Activated CD8-positive, alpha-beta memory T cell treated with anti-CD3 and anti-CD28 coated beads, Interleukin-2, amount 50 U/mL, for 1 hour (primary cell): ENCODE data around the gene CFAP299.
"Not testable (repeated sequence)": the region's sequence is repeated elsewhere in the genome, so short reads cannot be mapped to it uniquely, and the experiment has no call there.

Source experiments
- DNase-seq: peaks from one replicate; pipeline ENCODE4 v3.0.0-alpha.2; 2020; ENCODE audit errors: extremely low read depth

CFAP299 gene

GRCh38 chr4:80713409-80713808, 377.9 kb downstream of the CFAP299 start:
- no peak for DNase-seq

GRCh38 chr4:80717204-80717603, 381.7 kb downstream of the CFAP299 start:
- no peak for DNase-seq

DNA sequence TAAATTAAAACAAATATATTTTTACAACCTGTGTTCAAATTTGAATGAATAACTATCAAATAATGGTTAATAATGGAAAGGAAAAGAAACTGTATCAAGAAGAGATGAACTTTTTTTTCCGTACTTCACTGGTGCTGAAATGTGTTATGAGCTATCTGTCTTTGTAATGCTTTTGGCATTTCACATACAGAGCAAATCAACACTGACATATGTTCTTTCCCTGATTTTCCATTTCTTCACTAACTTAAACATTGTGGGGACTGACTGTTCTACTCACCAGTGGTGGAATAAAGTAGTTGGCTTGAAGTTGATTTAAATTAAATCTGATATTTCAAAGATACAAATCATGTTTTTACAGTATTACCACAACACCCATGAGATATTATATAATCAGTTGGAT, 390.9 kb downstream of the CFAP299 start:
- no peak for DNase-seq

GRCh38 chr4:80730158-80730557, 394.6 kb downstream of the CFAP299 start:
- no peak for DNase-seq

- no peak for DNase-seq
Measured at GRCh38 chr4:80731436-80731835, 395.9 kb downstream of the CFAP299 start.

DNA sequence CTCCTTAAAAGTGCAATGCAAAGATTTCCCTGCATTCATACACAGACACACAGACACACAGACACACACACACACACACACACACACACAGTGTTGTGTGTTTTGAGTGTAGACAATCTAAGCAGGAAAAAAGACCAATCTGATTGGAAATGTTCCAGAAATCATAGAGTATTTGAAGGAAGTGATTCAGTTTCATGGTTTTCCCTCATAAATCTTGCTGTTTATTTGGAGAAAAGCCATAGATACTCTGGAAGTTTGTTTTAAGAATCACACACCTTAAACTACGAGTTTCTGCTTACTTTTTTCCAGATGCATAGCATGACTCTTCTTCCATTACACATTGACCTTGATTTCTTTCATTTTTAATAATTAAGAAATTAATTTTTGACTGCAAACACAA, 396.5 kb downstream of the CFAP299 start:
- no peak for DNase-seq

- DNase-seq, result no peak
Measured at GRCh38 chr4:80740375-80740774, 404.8 kb downstream of the CFAP299 start.

GRCh38 chr4:80749558-80749957, 414.0 kb downstream of the CFAP299 start:
- not testable (repeated sequence) for DNase-seq

- no peak for DNase-seq
Measured at GRCh38 chr4:80751200-80751599, 415.7 kb downstream of the CFAP299 start.

DNA sequence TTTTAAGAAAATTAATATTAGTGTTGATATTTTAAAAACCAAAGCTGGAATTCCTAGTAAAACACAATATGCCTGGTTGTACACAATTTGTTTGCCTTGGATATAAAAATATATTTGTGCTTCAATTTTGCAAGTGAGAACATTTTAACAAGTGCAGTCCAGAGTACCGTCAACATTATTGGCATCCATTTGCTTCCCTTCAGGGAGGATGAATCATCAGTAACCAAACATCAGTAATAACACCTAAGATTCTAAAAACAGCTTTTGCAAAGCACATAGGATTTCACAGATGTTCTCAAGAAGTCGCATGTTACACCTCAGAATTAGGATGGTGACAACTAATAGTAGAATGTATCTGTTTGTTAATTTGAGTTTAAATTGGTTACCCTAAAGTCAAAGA, 432.4 kb downstream of the CFAP299 start:
- no peak for DNase-seq

- no peak for DNase-seq
Measured at GRCh38 chr4:80776168-80776567, 440.6 kb downstream of the CFAP299 start.

GRCh38 chr4:80781431-80781830, 445.9 kb downstream of the CFAP299 start:
- DNase-seq, result no peak

- no peak for DNase-seq
Measured at GRCh38 chr4:80787306-80787705, 451.8 kb downstream of the CFAP299 start.

GRCh38 chr4:80788798-80789197, 453.3 kb downstream of the CFAP299 start:
- no peak for DNase-seq

DNA sequence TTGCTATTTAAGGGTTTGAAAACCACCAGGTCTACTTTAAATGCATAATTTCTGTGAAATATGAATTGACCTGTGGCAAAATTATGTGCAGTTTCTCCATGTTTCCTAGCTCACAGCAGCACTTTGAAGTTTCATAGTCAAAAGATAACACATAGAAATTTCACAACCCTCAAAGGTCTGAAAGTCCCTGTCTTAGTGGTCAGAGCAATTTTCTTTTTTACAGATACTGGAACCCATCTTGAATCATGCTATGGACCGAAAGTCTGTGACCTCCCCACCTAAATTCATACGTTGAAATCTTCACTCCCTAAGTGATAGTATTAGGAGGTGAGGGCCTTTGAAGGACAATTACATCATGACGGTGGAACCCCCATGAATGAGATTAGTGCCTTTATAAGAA, 454.6 kb downstream of the CFAP299 start:
- DNase-seq, result no peak

DNA sequence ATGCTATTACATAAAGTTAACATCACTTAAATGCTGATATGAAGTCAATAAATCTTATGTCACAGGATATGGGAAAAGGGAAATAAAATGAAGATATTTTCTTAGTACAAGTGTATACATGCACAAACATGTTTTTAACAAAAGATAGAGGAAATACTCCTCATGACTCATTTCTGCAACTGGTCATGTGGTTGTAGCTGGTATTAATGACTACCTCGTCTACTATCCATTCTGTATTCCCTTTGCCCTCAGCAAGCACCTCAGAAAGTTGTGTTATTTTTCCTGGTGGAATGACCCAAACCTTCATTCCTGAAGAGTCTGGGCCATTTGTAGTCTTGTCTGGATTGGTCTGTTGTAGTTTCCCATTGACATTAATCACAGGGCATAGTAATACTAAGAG, 458.1 kb downstream of the CFAP299 start:
- DNase-seq, result not testable (repeated sequence)

GRCh38 chr4:80798082-80798481, 462.6 kb downstream of the CFAP299 start:
- no peak for DNase-seq

GRCh38 chr4:80800719-80801118, 465.2 kb downstream of the CFAP299 start:
- DNase-seq, result not testable (repeated sequence)

DNA sequence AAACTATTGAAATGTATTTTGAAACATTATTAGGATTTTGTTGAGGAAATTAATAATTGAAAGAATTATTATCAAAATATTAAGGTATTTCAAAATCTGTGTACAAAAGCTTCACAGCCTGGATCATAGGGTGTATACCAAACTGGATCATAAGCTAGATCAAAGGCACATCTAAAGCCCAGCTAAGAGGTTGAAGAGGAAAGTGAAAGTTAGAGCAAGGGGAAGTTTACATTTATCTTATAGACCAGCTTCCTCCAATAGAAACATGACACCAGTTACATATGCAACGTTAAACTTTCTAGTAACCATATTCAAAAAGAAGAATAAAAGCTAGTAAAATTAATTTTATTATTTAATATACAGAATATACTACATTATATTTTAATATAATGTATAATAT, 467.8 kb downstream of the CFAP299 start:
- no peak for DNase-seq

- no peak for DNase-seq
Measured at GRCh38 chr4:80806472-80806871, 470.9 kb downstream of the CFAP299 start.

- no peak for DNase-seq
Measured at GRCh38 chr4:80809039-80809729, 473.7 kb downstream of the CFAP299 start.

DNA sequence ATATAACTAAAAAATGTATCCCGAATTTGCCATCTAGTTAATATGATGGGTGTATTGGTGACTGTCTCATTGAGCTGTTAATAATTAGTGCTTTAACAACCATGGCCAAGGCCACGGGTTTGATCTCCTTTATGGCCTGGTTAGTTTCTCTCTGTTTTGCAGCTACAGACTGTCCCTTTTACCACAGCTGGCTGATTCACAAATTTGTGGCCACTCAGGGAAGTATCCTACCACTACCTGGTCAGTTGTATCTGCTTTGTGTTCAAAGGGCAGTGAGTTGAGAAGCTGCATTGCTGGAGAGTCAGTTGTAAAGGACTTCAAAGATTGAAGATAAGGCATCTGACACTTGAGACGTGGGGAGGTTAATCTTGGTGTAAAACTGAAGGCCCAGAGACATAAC, 475.9 kb downstream of the CFAP299 start:
- no peak for DNase-seq

GRCh38 chr4:80812145-80812544, 476.6 kb downstream of the CFAP299 start:
- DNase-seq, result no peak

GRCh38 chr4:80814266-80814665, 478.7 kb downstream of the CFAP299 start:
- DNase-seq, result no peak
